GM21737 (cell line): ENCODE measurements around the gene RPS15.

Source experiments
- ATAC-seq: cut with Tn5 transposase; IDR thresholded peaks from one replicate; pipeline ENCODE4 v1.9.1; 2021; ENCODE audit warnings: mild to moderate bottlenecking, moderate library complexity; ENCODE audit not compliant: unreplicated experiment

RPS15 gene

GRCh38 chr19:1450735-1451731 is 12.8 kb downstream of the RPS15 start:
- no peak for ATAC-seq

- ATAC-seq: no peak
These were observed 14.0 kb downstream of the RPS15 start for GRCh38 chr19:1451916-1452801.

GRCh38 chr19:1452802-1453524 is 14.8 kb downstream of the RPS15 start:
- no peak for ATAC-seq

- no peak for ATAC-seq
These were observed 15.5 kb downstream of the RPS15 start for GRCh38 chr19:1453525-1454364.

GRCh38 chr19:1455002-1455335 is 16.8 kb downstream of the RPS15 start:
- ATAC-seq: no peak

- no peak for ATAC-seq
These were observed 17.3 kb downstream of the RPS15 start for GRCh38 chr19:1455336-1456120.

- no peak for ATAC-seq
These were observed 18.1 kb downstream of the RPS15 start for GRCh38 chr19:1456121-1456900.

GRCh38 chr19:1457031-1457739 is 19.0 kb downstream of the RPS15 start:
- no peak for ATAC-seq

- no peak for ATAC-seq
These were observed 19.7 kb downstream of the RPS15 start for GRCh38 chr19:1457892-1458291.

GRCh38 chr19:1459479-1459878 is 21.3 kb downstream of the RPS15 start:
- no peak for ATAC-seq

- ATAC-seq: no peak
These were observed 22.1 kb downstream of the RPS15 start for GRCh38 chr19:1460033-1460995.

GRCh38 chr19:1461862-1462261 is 23.7 kb downstream of the RPS15 start:
- ATAC-seq: no peak

GRCh38 chr19:1465191-1466016 is 27.2 kb downstream of the RPS15 start:
- ATAC-seq: no peak

GRCh38 chr19:1466018-1466460 is 27.8 kb downstream of the RPS15 start:
- ATAC-seq: no peak

GRCh38 chr19:1466461-1467214 is 28.4 kb downstream of the RPS15 start:
- ATAC-seq: no peak
